Neural progenitor cell (in vitro differentiated cells): ENCODE data around the gene C5AR2.

Experiments used
- CTCF ChIP-seq: fragments of 200-600 bp; sonication (generic); IDR thresholded peaks from 2 replicates; pipeline ENCODE4 v1.5.1; 2017; ENCODE audit warnings: antibody characterized with exemption, mild to moderate bottlenecking
- EZH2phosphoT487 ChIP-seq: fragments of 200-600 bp; sonication (generic); IDR thresholded peaks from 2 replicates; pipeline ENCODE4 v1.6.1; 2017; ENCODE audit warnings: antibody characterized with exemption

- TF ChIP-seq CTCF, result no peak
- no peak for TF ChIP-seq EZH2phosphoT487
Measured at GRCh38 chr19:47310819-47311218, 21.2 kb upstream of the C5AR2 start.
